ENCODE results near the gene UBE2S.

Gene UBE2S

GRCh38 chr19:55383279-55384130, 24.1 kb downstream of the UBE2S start:
- peak; percentile 44 for DNase-seq (ENCODE audit: low spot score)

- no peak for DNase-seq (ENCODE audit: low spot score)
Measured at GRCh38 chr19:55382522-55383054, 25.0 kb downstream of the UBE2S start.

GRCh38 chr19:55382013-55382412, 25.6 kb downstream of the UBE2S start:
- DNase-seq (ENCODE audit: low spot score): no peak

- no peak for DNase-seq (ENCODE audit: low spot score)
Measured at GRCh38 chr19:55379174-55379573, 28.4 kb downstream of the UBE2S start.

GRCh38 chr19:55377356-55378131, 30.0 kb downstream of the UBE2S start:
- DNase-seq (ENCODE audit: low spot score): no peak

DNA sequence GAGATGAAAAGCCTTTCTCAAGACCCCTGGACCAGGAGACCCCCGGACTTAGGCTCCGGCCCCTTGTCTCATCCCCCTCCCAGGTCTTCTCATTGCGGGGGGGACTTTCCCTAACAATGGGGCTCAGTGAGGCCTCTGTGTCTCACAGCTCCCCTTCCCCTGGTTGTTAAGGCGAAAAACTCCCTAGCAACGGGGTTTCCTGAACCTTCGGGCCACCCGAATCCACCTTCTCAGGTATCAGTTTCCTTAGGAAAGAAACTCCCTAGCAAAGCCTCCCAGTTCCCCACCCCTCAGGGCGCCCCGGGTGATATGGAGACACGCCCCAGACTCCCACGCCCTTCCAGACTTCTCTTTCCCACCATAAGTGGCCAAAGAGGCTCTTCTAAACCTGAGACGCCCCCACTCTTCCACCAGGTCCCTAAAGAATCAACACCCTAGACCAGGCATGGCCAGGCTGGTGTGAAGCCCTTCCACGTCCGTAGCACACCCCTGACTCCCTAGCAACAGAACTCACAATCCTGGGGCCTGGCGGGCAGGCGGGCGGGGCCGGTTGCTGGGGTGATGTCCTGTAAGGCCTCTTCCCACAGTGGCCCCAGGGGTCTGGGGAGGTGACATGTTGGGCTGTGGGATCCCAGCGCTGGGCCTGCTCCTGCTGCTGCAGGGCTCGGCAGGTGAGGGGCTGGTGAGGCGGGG, 31.2 kb downstream of the UBE2S start, which contains the start of gene TMEM190:
TMEM190 (plus strand) TSS at position 586 of the 693 bp plus-strand sequence; CDS start at position 614, 28 bp downstream.
- DNase-seq (ENCODE audit: low spot score): no peak

DNA sequence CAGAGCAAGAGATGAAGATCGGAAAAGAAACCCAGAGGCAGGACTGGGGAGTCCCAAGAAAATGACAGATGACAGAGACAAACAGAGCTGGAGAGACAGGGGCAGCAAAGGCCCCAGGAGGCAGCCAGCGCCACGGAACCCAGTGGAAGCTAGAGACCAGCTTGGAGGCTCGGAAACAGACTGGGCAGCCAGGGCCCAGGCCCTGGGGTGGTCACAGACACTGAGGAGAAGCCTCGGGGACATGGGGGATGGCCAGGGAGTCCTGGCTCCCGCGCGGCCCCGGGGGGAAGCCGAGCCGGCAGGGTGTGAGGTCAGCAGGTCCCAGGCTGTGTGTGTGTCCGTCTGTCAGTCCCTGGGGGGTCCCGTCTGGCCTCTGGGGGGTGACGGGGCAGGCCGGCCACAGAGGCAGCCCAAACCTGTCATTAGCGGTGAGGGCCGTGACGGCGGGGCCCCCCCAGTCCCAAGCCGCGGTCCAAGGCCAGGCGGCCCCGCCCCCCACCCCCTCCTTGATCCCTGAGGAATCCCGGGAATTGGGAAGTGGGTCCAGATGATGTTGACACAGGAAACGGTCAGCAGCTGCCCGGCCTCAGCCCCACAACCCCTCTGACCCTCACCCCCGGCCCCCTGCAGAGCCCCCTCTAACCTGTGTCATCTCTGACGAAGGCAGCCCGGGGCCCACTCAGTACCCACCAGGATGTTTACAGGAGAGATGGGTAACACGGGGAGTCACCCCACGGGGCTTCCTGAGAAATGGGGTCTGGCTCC, 33.4 kb downstream of the UBE2S start:
- no peak for DNase-seq (ENCODE audit: low spot score)

GRCh38 chr19:55373306-55373992, 34.1 kb downstream of the UBE2S start:
- no peak for DNase-seq (ENCODE audit: low spot score)

DNA sequence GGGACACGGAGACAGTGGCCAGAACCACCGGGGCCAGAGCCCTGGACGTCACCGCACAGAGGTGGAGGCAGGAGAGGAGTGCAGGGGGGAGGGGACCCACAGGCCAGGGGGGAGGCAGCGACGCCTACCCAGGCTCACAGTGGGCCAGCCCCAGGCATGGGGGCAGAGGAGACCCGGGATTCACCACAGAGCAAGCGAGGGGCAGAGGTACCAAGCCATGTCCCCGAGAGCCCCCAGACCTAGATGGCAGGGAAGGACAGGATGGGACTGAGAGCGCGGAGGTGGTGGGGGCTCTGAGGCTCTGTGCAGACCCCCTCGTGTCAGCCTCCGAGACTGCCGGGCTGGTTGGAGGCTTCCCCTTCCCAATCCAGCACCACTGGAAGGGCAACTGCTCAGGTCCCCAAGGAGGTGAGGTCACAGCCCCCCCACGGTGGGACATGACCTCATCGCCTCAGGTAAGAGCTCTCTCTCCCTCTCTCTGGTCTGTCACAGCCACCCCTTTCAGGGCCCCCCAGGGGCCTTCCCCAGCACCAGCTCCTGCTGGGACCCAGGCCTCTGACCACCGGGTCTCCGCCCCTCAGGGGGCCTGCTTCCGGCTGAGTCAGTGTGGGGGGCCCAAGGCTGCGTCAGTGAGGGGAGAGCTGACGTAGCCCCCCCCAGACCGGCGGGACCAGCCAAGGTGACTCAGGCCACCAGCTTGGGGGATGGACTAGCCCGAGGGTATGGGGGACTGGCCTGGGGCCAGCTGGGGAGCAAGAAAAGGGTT, 35.1 kb downstream of the UBE2S start:
- DNase-seq (ENCODE audit: low spot score): no peak

DNA sequence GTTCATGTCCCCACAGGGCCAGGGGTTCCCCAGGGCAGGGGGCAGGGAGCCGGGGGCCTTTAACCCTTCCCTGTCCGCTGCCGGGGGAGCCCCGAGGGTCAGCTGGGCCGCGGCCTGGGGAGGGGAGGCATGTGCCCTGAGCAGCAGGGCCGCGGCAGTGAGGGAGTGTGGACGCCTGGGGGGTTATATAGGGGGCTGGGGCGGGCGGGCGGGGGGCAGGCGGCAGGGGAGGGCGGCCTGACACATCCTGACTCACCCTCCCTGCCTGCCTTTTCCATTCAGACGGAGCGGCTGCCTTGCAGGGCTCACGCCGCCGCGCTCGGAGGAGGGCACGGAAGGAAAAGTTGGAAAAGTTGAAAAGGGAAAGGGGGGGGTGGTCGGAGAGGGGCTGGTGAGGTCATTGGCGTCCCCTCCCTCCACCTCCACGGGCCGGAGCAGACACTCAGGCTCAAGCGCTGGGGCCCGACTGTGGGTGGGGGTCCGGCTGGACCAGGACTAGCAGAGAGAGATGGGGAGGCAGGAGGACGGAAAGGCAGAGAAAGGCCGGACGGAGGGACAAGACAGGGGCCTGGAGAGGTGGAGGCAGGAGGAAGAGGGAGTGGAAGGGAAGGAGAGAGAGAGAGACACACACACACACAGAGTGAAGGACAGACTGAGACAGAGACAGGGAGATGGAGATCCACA, 37.1 kb downstream of the UBE2S start, which contains the start of gene IL11:
IL11 (minus strand) TSS at position 159 of the 684 bp plus-strand sequence; CDS start at position 6, 153 bp downstream.
- DNase-seq (ENCODE audit: low spot score): no peak

- DNase-seq (ENCODE audit: low spot score): no peak
Measured at GRCh38 chr19:55369653-55370304, 37.8 kb downstream of the UBE2S start.

DNA sequence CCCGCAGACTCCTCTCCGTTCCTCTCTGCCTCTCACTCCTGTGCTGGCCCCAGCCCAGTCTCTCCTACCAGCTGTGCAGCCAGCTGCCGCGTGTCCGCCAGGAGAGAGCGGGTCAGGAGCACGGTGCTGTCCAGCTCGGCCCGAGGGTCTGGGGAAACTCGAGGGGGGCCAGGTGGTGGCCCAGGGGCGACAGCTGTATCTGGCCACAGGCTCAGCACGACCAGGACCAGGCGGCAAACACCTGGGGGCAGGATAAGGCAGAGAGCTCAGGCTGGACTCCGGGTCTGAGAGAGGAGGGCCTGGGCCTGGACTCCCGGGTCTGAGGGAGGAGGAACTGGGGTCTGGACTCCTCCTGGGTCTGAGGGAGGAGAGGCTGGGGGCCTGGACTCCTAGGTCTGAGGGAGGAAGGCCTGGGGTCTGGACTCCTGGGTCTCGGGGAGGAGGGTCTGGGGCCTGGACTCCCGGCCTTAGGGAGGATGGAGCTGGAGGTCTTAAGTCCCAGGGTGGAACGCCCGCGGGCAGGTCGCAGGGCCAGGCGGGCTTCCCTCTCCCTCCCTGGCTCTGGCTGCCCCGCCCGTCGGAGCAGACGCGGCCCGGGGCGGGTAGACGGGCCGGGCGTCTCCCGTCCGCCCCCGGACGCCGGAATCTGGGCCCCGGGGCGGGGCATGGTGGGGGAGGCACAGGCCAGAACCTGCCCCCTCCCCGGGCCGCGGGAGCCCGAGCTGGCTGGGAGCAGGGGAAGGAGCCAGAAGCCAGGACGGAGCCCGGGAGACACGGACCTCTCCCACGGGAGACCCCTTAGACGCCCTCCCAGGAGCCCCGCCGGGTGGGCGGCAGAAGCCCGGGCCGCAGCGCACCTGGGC, 38.7 kb downstream of the UBE2S start:
- no peak for DNase-seq (ENCODE audit: low spot score)

- DNase-seq (ENCODE audit: low spot score): no peak
Measured at GRCh38 chr19:55368106-55368505, 39.5 kb downstream of the UBE2S start.

- no peak for DNase-seq (ENCODE audit: low spot score)
Measured at GRCh38 chr19:55366790-55367189, 40.8 kb downstream of the UBE2S start.

DNA sequence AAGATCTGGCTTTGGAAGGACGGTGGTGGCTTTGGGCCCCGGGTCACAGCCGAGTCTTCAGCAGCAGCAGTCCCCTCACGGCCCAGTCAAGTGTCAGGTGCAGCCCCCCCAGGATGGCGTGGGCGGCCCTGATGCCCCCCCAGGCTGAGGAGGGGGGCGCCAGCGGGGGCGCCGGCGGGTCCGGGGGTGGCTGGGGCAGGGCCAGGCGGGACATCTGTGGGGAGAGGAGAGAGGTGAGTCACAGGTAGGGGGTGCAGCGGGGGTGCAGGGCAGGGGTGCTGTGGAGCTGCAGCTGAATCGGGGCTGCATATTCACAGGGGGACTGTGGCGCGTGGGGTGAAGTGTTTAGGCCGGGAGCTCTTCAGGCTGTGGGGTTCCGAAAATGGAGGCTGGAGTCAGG, 41.6 kb downstream of the UBE2S start:
- no peak for DNase-seq (ENCODE audit: low spot score)

- no peak for DNase-seq (ENCODE audit: low spot score)
Measured at GRCh38 chr19:55365245-55365644, 42.3 kb downstream of the UBE2S start.

DNA sequence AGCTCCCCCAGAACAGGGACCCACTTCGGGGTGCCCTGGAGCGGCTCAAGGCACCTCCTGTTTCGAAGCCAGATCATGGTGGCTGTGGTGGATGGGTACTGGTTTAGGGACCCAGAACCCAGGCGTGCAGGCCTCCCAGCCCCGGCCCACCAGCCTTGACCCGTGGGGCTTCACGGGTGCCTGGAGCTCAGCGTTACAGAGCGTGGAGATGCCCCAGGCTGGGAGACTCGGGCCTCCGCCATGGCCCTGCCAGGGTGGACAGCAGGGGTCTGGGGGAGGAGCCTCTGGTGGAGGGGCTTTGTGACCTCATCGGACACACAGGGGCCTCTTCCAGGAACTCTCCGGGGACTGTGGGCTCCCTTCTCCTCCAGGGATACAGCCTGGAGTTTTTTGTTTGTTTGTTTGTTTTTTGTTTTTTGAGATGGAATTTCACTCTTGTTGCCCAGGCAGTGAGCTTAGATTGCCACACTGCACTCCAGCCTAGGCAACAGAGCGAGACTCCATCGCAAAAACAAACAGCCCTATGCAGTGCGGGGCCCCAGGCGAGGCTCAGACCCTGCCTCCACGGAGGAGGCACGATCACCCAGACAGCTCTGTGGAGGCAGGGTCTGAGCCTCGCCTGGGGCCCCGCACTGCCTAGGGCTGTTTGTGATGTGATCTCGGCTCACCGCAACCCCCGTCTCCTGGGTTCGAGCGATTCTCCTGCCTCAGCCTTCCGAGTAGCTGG, 44.4 kb downstream of the UBE2S start, which contains the start of gene GARIN5B:
GARIN5B (minus strand) TSS at position 271 of the 727 bp plus-strand sequence; CDS start at position 77, 194 bp downstream.
- DNase-seq (ENCODE audit: low spot score): no peak

Measured in putamen (tissue), 1 donor.